ENCODE results near the gene SCAANT1. TPM values are rescaled to one million over a fixed set of nuclear protein-coding genes. Genes with fewer than 3 reads are reported as not detected.

SCAANT1 gene
- total and polyA plus RNA-seq, 2 of the 8 experiments (the other 6 are each of a cell fraction or from before 2014, with no cell fraction given) = not detected

- DNase-seq (ENCODE audit: low read depth in 1 of 2, low spot score in 2 of 2) (no peak), FAIRE-seq (no peak)
- no peak overlapping the region for H3K18ac ChIP-seq (ENCODE audit: extremely low read depth, low read length)
- no peaks in the 10 kb centered on the region for H3K9me3 ChIP-seq (ENCODE audit: insufficient read depth in 2 of 2, low read depth in 1 of 2, low read length in 1 of 2)
- no peak overlapping the region for H3K23ac ChIP-seq (ENCODE audit: insufficient read length)
- H3K14ac ChIP-seq (ENCODE audit: insufficient read length) = no peak overlapping the region
- H3K36me3 ChIP-seq (ENCODE audit: control insufficient read depth in 2 of 4, insufficient read depth in 4 of 4, low read length in 3 of 4) = no peaks in the 10 kb centered on the region
- H3K79me2 ChIP-seq (ENCODE audit: control insufficient read depth in 1 of 2, insufficient read depth in 2 of 2, low read length in 2 of 2) = 0 out of 4 replicates have a peak, but pooled peaks cover 0 to 2% of the 10 kb centered on the region in 2 experiments
- no peak overlapping the region for H2BK20ac ChIP-seq (ENCODE audit: low read length)
- H3K23me2 ChIP-seq (ENCODE audit: low read depth, low read length) = peaks cover 6% of the 10 kb centered on the region
- H3K4ac ChIP-seq (replicated peaks; ENCODE audit: insufficient read length, low read depth, low read length) = no peak overlapping the region
- no peak overlapping the region for H2BK15ac ChIP-seq (ENCODE audit: low read length)
- H3K4me3 ChIP-seq (ENCODE audit: extremely low read depth in 1 of 4, insufficient read depth in 2 of 4, low read depth in 3 of 4, low read length in 4 of 4) = peak overlapping the region in 3 of 4 experiments; percentile 72 to 79 (median 77); a peak in 4 of 8 replicates
- no peak overlapping the region for H4K91ac ChIP-seq (replicated peaks; ENCODE audit: insufficient read length, low read length)
- POLR2A ChIA-PET (ENCODE audit: partially characterized antibody) = interaction anchor here (1.4 to 1.8 kb wide), 2 partner anchors 20 to 49 kb away, joined by 4 read pairs; no protein-coding TSS in a partner anchor
- H2BK12ac ChIP-seq (ENCODE audit: low read depth, low read length) = no peak overlapping the region
- peaks cover 0 to 2% (median 0%) of the 10 kb centered on the region in 4 experiments; a peak in 3 of 7 replicates for H3K4me1 ChIP-seq (replicated peaks in 1 of 4; ENCODE audit: control insufficient read depth in 3 of 4, insufficient read depth in 4 of 4, low read length in 3 of 4)
- CTCF ChIA-PET (ENCODE audit: partially characterized antibody) = interaction anchor here (1.4 kb wide), 1 partner anchor 28 kb away, joined by 3 read pairs; no protein-coding TSS in a partner anchor
- no peak overlapping the region for H3K9ac ChIP-seq (replicated peaks in 1 of 4; ENCODE audit: extremely low read depth in 1 of 4, low read depth in 3 of 4, low read length in 3 of 4)
- H2BK120ac ChIP-seq (replicated peaks; ENCODE audit: low read depth, low read length) = no peak overlapping the region
- H4K8ac ChIP-seq (ENCODE audit: extremely low read depth, insufficient read depth, low read length) = no peak overlapping the region
- no peak overlapping the region for H2BK5ac ChIP-seq (ENCODE audit: low read depth, low read length)
- WGBS, 2 experiments (ENCODE audit: extremely low coverage in 1 of 2, insufficient coverage in 1 of 2, insufficient read length in 1 of 2, insufficient replicate concordance in 2 of 2, low coverage in 1 of 2, low lambda C conversion rate in 2 of 2, missing lambda C conversion rate in 1 of 2) = 91% methylated on average over 1 of the region's 1 CpG; no CpG with 5 or more reads in 1 of the 2 experiments
- H3K56ac ChIP-seq (replicated peaks; ENCODE audit: insufficient read length, low read depth, low read length) = no peak overlapping the region
- H3K4me2 ChIP-seq (ENCODE audit: insufficient read depth in 1 of 2, low read depth in 2 of 2, low read length in 2 of 2) = peak overlapping the region; percentile 80 to 93
- no peak overlapping the region for H4K5ac ChIP-seq (ENCODE audit: insufficient read length, low read depth, low read length)
- no peak overlapping the region for H2AK5ac ChIP-seq (ENCODE audit: low read depth, low read length)
- TF ChIP-seq TAF7 (optimal IDR thresholded peaks at IDR 0.05; ENCODE audit: borderline replicate concordance, low read depth, low read length) (no peak), ZNF274 (IDR thresholded peaks at IDR 0.05; ENCODE audit: borderline replicate concordance, extremely low read depth, low read length) (no peak), FOSL1 (IDR thresholded peaks at IDR 0.05; ENCODE audit: insufficient read depth, low read depth, low read length) (no peak)
- TF ChIP-seq, protein P1, sequence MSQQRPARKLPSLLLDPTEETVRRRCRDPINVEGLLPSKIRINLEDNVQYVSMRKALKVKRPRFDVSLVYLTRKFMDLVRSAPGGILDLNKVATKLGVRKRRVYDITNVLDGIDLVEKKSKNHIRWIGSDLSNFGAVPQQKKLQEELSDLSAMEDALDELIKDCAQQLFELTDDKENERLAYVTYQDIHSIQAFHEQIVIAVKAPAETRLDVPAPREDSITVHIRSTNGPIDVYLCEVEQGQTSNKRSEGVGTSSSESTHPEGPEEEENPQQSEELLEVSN (IDR thresholded peaks at IDR 0.05) = no peak
- peaks cover 0 to 1% of the 10 kb centered on the region in 2 experiments for H4K20me1 ChIP-seq (replicated peaks in 1 of 2; ENCODE audit: control insufficient read depth in 1 of 2, insufficient read depth in 2 of 2, low read length in 2 of 2)
- no peaks in the 10 kb centered on the region for H3K27me3 ChIP-seq (replicated peaks in 1 of 4; ENCODE audit: control insufficient read depth in 3 of 4, extremely low read depth in 1 of 4, insufficient read depth in 3 of 4, low read length in 3 of 4)
- no peak overlapping the region for H3K27ac ChIP-seq (ENCODE audit: low read depth, low read length)
- H2AFZ ChIP-seq (ENCODE audit: low read length) = no peak overlapping the region
- H3K79me1 ChIP-seq (ENCODE audit: low read depth, low read length) = no peaks in the 10 kb centered on the region
These were observed 1.3 kb downstream of the SCAANT1 start for GRCh38 chr3:63910891-63911290.
